Activated CD4-positive, alpha-beta T cell treated with anti-CD3 and anti-CD28 coated beads, Interleukin-2, amount 50 U/mL, for 1 hour (primary cell): Measurements from ENCODE around the gene HMMR.
A peak's percentile ranks its signal among the peaks of the same experiment; 100 is the strongest.
"Not testable (repeated sequence)": the region's sequence is repeated elsewhere in the genome, so short reads cannot be mapped to it uniquely, and the experiment has no call there.

Experiments used
- DNase-seq: peaks from one replicate; pipeline ENCODE4 v3.0.0-alpha.2; 2020

HMMR gene

GRCh38 chr5:163460562-163461171 lies at the start of gene HMMR:
HMMR (plus strand) TSS chr5:163460632; CDS start chr5:163460693, 61 bp downstream.
- no peak for DNase-seq

GRCh38 chr5:163415673-163416072 lies 44.8 kb upstream of the HMMR start:
- not testable (repeated sequence) for DNase-seq

- DNase-seq = no peak
Measured at GRCh38 chr5:163424836-163425235, 35.6 kb upstream of the HMMR start.

- DNase-seq = not testable (repeated sequence)
Measured at GRCh38 chr5:163426128-163426527, 34.3 kb upstream of the HMMR start.

- no peak for DNase-seq
Measured at GRCh38 chr5:163432544-163432943, 27.9 kb upstream of the HMMR start.

GRCh38 chr5:163433271-163433670 lies 27.2 kb upstream of the HMMR start:
- no peak for DNase-seq

GRCh38 chr5:163434401-163434866 lies 26.0 kb upstream of the HMMR start:
- no peak for DNase-seq

- no peak for DNase-seq
Measured at GRCh38 chr5:163436515-163436914, 23.9 kb upstream of the HMMR start.

GRCh38 chr5:163437011-163437308 lies 23.5 kb upstream of the HMMR start:
- no peak for DNase-seq

GRCh38 chr5:163437309-163438182 lies 22.9 kb upstream of the HMMR start, which contains the start of gene CCNG1:
CCNG1 (plus strand) TSS chr5:163437595; CDS start chr5:163439257, 1,662 bp downstream.
- peak; percentile 78 for DNase-seq

GRCh38 chr5:163439092-163439425 lies 21.4 kb upstream of the HMMR start:
- no peak for DNase-seq

GRCh38 chr5:163440954-163441353 lies 19.5 kb upstream of the HMMR start:
- no peak for DNase-seq

- DNase-seq = no peak
Measured at GRCh38 chr5:163444526-163444925, 15.9 kb upstream of the HMMR start.

GRCh38 chr5:163445345-163445744 lies 15.1 kb upstream of the HMMR start:
- no peak for DNase-seq

- no peak for DNase-seq
Measured at GRCh38 chr5:163447191-163447590, 13.2 kb upstream of the HMMR start.

GRCh38 chr5:163447875-163448274 lies 12.6 kb upstream of the HMMR start:
- DNase-seq = no peak

GRCh38 chr5:163448491-163448890 lies 11.9 kb upstream of the HMMR start:
- no peak for DNase-seq

GRCh38 chr5:163451489-163451888 lies 8.9 kb upstream of the HMMR start:
- no peak for DNase-seq

GRCh38 chr5:163453705-163454104 lies 6.7 kb upstream of the HMMR start:
- no peak for DNase-seq

GRCh38 chr5:163455406-163455805 lies 5.0 kb upstream of the HMMR start:
- not testable (repeated sequence) for DNase-seq

- DNase-seq = no peak
Measured at GRCh38 chr5:163456029-163456589, 4.3 kb upstream of the HMMR start.

GRCh38 chr5:163456840-163457239 lies 3.6 kb upstream of the HMMR start:
- DNase-seq = no peak

GRCh38 chr5:163458778-163459385 lies 1.6 kb upstream of the HMMR start:
- no peak for DNase-seq

- no peak for DNase-seq
Measured at GRCh38 chr5:163459462-163459818, 992 bp upstream of the HMMR start.
